Heart left ventricle (tissue), 16 donors: ENCODE results near the gene ATP5PF. TPM values are rescaled to one million over a fixed set of nuclear protein-coding genes. Genes with fewer than 3 reads are reported as not detected.

ENCODE experiments used
- ATAC-seq, 4 donors: fragments of 200-7000 bp; cut with Tn5 transposase; one replicate each; pipeline ENCODE4 v1.9.1; 2020 to 2022; ENCODE audit warnings: moderate library complexity in 4 of 4, mild to moderate bottlenecking in 3 of 4, moderate number of reproducible peaks in 1 of 4
- DNase-seq, 5 donors: peaks; one replicate each; pipeline ENCODE4 v3.0.0-alpha.2; 2020
- H3K27ac ChIP-seq, 12 donors: fragments of 200-600 bp; sonication (generic) in 4 of 12; one replicate each; pipeline versions ENCODE4 v1.5.0 to v1.8.0; 2016 to 2022; ENCODE audit warnings: mild to moderate bottlenecking in 2 of 12
- H3K27me3 ChIP-seq, 9 donors: fragments of 200-600 bp; sonication (generic) in 2 of 9; one replicate each; pipeline versions ENCODE4 v1.5.1 to v1.8.0; 2016 to 2022; ENCODE audit warnings: mild to moderate bottlenecking in 3 of 9
- H3K36me3 ChIP-seq, 9 donors: fragments of 200-600 bp; sonication (generic) in 2 of 9; one replicate each; pipeline versions ENCODE4 v1.5.0 to v1.8.0; 2018 to 2022; ENCODE audit warnings: mild to moderate bottlenecking in 2 of 9
- H3K4me1 ChIP-seq, 12 donors: fragments of 200-600 bp; sonication (generic) in 4 of 12; one replicate each; pipeline versions ENCODE4 v1.5.0 to v1.8.0; 2016 to 2022; ENCODE audit warnings: mild to moderate bottlenecking in 3 of 12
- H3K4me3 ChIP-seq, 12 donors: fragments of 200-600 bp; sonication (generic) in 4 of 12; one replicate each; pipeline versions ENCODE4 v1.5.0 to v1.8.0; 2017 to 2022; ENCODE audit warnings: mild to moderate bottlenecking in 9 of 12, moderate library complexity in 4 of 12
- H3K9me3 ChIP-seq, 12 donors: fragments of 200-600 bp; sonication (generic) in 4 of 12; one replicate each; pipeline versions ENCODE4 v1.5.0 to v1.8.0; 2016 to 2022; ENCODE audit warnings: mild to moderate bottlenecking in 1 of 12
- CTCF ChIP-seq, 12 donors: fragments of 200-600 bp; sonication (generic) in 4 of 12; IDR thresholded peaks; one replicate each; pipeline versions ENCODE4 v1.5.0 to v1.8.0; 2018 to 2022; ENCODE audit warnings: antibody characterized with exemption in 12 of 12, mild to moderate bottlenecking in 5 of 12
- POLR2A ChIP-seq, 2 donors: fragments of 450-650 bp; IDR thresholded peaks; one replicate each; pipeline ENCODE4 v1.6.1; 2017; ENCODE audit warnings: antibody characterized with exemption in 2 of 2, mild to moderate bottlenecking in 2 of 2, moderate library complexity in 2 of 2
- WGBS, 4 donors: extraction: QIAGEN DNeasy Blood & Tissue Kit in 2 of 4; methylation state at CpG; one replicate each; pipeline versions ENCODE4 v1.1.5 to v1.1.7; 2013 to 2018; 5-methylcytosine and 5-hydroxymethylcytosine counted together
- intact Hi-C, 10 donors: fragments of 100-400 bp; cut with DNase I; formaldehyde crosslinking; loops; one replicate each; pipeline versions ENCODE4 v1.11.1 to v1.14.2; 2022
- polyA plus RNA-seq, 2 donors: library from polyadenylated mRNA; stranded (reverse); fragments of 200-250 nt; gene quantifications; one replicate each; pipeline ENCODE4 v1.2.3, GENCODE V29; 2013
- total RNA-seq, 9 donors: library from RNA; depleted of rRNA in 2 of 9; stranded (reverse); fragments of >200 nt in 2 of 9; fragmentation: NEBNext Ultra II Directional in 3 of 9; extraction: Animal tissue kit (Norgen Biotek cat#: 25700) in 3 of 9; gene quantifications; one replicate each; pipeline versions ENCODE4 v1.1.0 to v1.2.4, GENCODE V29; 2016 to 2023
- donor health status: ischemic (EF 13 %, LVEDD 7.1; RV severe dilation, severe dysfunction).
- donor health status: healthy with polysubstance abuse.
- donor health status: DM: no; HTN: yes; CAD: no.
- donor health status: DM: no; HTN: no; CAD: no.
- donor health status: ischemic (EF 25% LVEDD 6.9; RV normal size, moderate dysfunction).
- donor health status: ischemic (EF 25% LVEDD 5.7; RV mildly dilated, moderate dysfunction).
- donor health status: healthy.
- donor health status: DM: yes; HTN: yes; CAD: no.
- donor health status: ischemic (EF 35%, LVEDD 5.7; RV mildly dilated, moderate dysfunction).
- donor health status: nonischemic (EF 11% LVEDD 7.7; RV severe dilation, severe dysfunction).
- donor health status: DM: yes; HTN: yes; CAD: no.
- donor health status: PGD.
- donor health status: ischemic (EF 29% LVEDD 5.4; RV normal size, mild dysfunction).
- donor health status: nonischemic (EF 23%, LVEDD 6.1; RV moderate dilation, normal function).

The ATP5PF gene
- total and polyA plus RNA-seq, 11 donors = 479 to 1,745 (median 688) TPM

- DNase-seq (no peak), ATAC-seq (no peak)
- H3K27me3 ChIP-seq = no peaks in the 10 kb centered on the region
- TF ChIP-seq POLR2A (IDR thresholded peaks at IDR 0.05) (no peak), CTCF (IDR thresholded peaks at IDR 0.05) (no peak)
- H3K4me3 ChIP-seq = peak overlapping the region in 8 of 12 donors; percentile 78 to 98 (median 95)
- WGBS, 4 donors = 41 to 56% (median 43%) methylated on average over 6 of the region's 6 CpGs
- peaks cover 3 to 81% (median 61%) of the 10 kb centered on the region in 12 donors for H3K4me1 ChIP-seq
- no peaks in the 10 kb centered on the region for H3K9me3 ChIP-seq
- H3K27ac ChIP-seq = peak overlapping the region in 11 of 12 donors; percentile 94 to 100 (median 99)
- H3K36me3 ChIP-seq = peaks cover 0 to 40% (median 31%) of the 10 kb centered on the region in 9 donors
- intact Hi-C loops = loop anchor here in 4 of 10 donors (5.0 to 10.0 kb wide), 2 partner anchors 45 to 127 kb away; partner anchors contain the start of gene MRPL39 (in 3 of the 4)
Measured at GRCh38 chr21:25732091-25732760, 2.5 kb downstream of the ATP5PF start.

GRCh38 chr21:25722631-25723030 lies 12.1 kb downstream of the ATP5PF start:
- 62 to 70% (median 69%) methylated on average over 3 of the region's 3 CpGs for WGBS, 4 donors
- H3K27ac ChIP-seq = peak overlapping the region in 3 of 12 donors; percentile 5 to 31 (median 17)
- TF ChIP-seq CTCF (IDR thresholded peaks at IDR 0.05) (no peak), POLR2A (IDR thresholded peaks at IDR 0.05) (no peak)
- ATAC-seq (peak in 1 of 4 donors; percentile 6), DNase-seq (no peak)
- no peaks in the 10 kb centered on the region for H3K9me3 ChIP-seq
- H3K4me3 ChIP-seq = no peak overlapping the region
- no peaks in the 10 kb centered on the region for H3K27me3 ChIP-seq
- intact Hi-C loops = no loop called here
- peaks cover 0 to 32% (median 15%) of the 10 kb centered on the region in 12 donors for H3K4me1 ChIP-seq
- H3K36me3 ChIP-seq = peaks cover 0 to 82% (median 68%) of the 10 kb centered on the region in 9 donors

GRCh38 chr21:25721987-25722386 lies 12.7 kb downstream of the ATP5PF start:
- WGBS, 4 donors = 75 to 82% (median 81%) methylated on average over 3 of the region's 3 CpGs
- peaks cover 0 to 82% (median 62%) of the 10 kb centered on the region in 9 donors for H3K36me3 ChIP-seq

More at GRCh38 chr21:25721987-25722386, 12.7 kb downstream of the ATP5PF start:
- intact Hi-C loops = no loop called here
- Histone ChIP-seq H3K4me1 (peaks cover 0 to 31% (median 14%) of the 10 kb centered on the region in 12 donors), H3K9me3 (no peaks in the 10 kb centered on the region), H3K4me3 (no peak overlapping the region), H3K27ac (peak overlapping the region in 4 of 12 donors; percentile 5 to 41 (median 24)), H3K27me3 (no peaks in the 10 kb centered on the region)
- ATAC-seq (peak; percentile 33 to 59 (median 47)), DNase-seq (no peak)
- TF ChIP-seq POLR2A (IDR thresholded peaks at IDR 0.05) = no peak
- TF ChIP-seq CTCF (IDR thresholded peaks at IDR 0.05) = no peak
